Esophagus squamous epithelium (tissue), 5 donors: ENCODE results near the gene MSANTD7. TPM values are rescaled to one million over a fixed set of nuclear protein-coding genes. Genes with fewer than 3 reads are reported as not detected.

Experiments
- DNase-seq: peaks from one replicate; lab custom pipeline; 2025; lab: John Stamatoyannopoulos, UW
- H3K27ac ChIP-seq, 4 donors: fragments of 200-600 bp; sonication (generic); one replicate each; pipeline ENCODE4 v1.5.1; 2016 to 2019; ENCODE audit warnings: mild to moderate bottlenecking in 1 of 4
- H3K27me3 ChIP-seq, 4 donors: fragments of 200-600 bp; sonication (generic); 1 replicate in 3 of 4; 2 replicates in 1 of 4; pipeline versions ENCODE4 v1.5.1 to v1.6.0; 2017 to 2021; ENCODE audit warnings: antibody characterized with exemption in 1 of 4
- H3K36me3 ChIP-seq, 3 donors: fragments of 200-600 bp; sonication (generic); one replicate each; pipeline ENCODE4 v1.5.1; 2016 to 2019
- H3K4me1 ChIP-seq, 3 donors: fragments of 200-600 bp; sonication (generic); one replicate each; pipeline ENCODE4 v1.5.1; 2017 to 2019
- H3K4me3 ChIP-seq, 4 donors: fragments of 200-600 bp; sonication (generic); 1 replicate in 3 of 4; 2 replicates in 1 of 4; pipeline ENCODE4 v1.5.1; 2016 to 2019; ENCODE audit warnings: mild to moderate bottlenecking in 2 of 4, moderate library complexity in 1 of 4
- H3K9me3 ChIP-seq, 3 donors: fragments of 200-600 bp; sonication (generic); one replicate each; pipeline ENCODE4 v1.5.1; 2016 to 2019
- CTCF ChIP-seq, 6 experiments: fragments of 450-650 bp in 4 of 6; fragments of 200-600 bp in 2 of 6; sonication (generic) in 2 of 6; IDR thresholded peaks; one replicate each; pipeline ENCODE4 v1.5.1; 2016 to 2019; ENCODE audit warnings: antibody characterized with exemption in 6 of 6, mild to moderate bottlenecking in 4 of 6, moderate library complexity in 4 of 6
- POLR2A ChIP-seq, 4 donors: fragments of 450-650 bp; IDR thresholded peaks; one replicate each; pipeline ENCODE4 v1.6.1; 2017; ENCODE audit warnings: antibody characterized with exemption in 4 of 4, mild to moderate bottlenecking in 4 of 4, moderate library complexity in 3 of 4
- WGBS, 2 donors: methylation state at CpG; one replicate each; pipeline ENCODE4 v1.1.5; 2018; 5-methylcytosine and 5-hydroxymethylcytosine counted together
- intact Hi-C: fragments of 100-400 bp; cut with DNase I; formaldehyde crosslinking; loops from one replicate; pipeline ENCODE4 v1.15.0; 2022
- total RNA-seq, 4 donors: library from RNA; depleted of rRNA; stranded (reverse); fragments of >200 nt; gene quantifications; one replicate each; pipeline ENCODE4 v1.1.0, GENCODE V29; 2016
- donor health status: DM: yes; HTN: yes; CAD: no.

Gene MSANTD7
- total RNA-seq, result 1 to 10 TPM; 7.3 to 9.2 (median 8.2) TPM

DNA sequence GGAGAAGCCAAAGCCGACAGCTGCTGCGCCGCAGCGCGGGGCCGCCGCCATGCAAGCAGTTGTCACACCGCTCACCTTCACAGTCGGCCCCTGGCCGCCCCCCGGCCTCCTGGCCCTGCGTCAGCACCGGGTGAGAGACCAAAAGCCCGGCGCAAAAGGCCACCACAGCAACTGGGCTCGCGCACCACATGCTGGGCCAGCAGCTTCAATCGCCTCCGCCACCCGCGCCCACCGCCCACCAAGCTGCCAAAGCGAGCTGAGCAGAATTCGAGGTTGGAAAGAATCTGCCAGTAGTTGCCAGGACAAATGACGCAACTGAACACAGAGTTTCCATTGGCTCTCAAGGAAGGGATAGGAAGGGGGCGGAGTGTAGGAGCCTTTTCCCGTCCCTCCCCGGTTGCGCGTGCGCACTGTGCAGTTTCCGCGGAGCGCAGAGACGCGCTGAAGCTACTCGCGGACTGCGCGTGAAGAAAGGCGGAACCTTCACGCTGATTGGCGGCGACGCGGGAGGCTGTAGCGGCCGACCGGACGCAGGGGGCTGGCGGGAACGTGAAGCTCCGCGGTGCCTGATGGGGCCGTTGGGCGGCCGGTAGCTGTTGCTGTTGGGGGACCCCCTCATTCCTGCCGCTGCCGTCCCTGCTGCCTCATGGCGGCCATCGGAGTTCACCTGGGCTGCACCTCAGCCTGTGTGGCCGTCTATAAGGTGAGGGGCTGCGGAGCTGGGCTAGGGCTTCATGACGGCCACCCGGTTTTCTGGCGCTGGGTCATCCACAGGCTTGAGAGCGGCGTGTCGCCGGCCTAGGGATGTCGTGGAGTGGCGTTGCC, at the start of gene MSANTD7, which contains the start of the genes CDNF and HSPA14:
TSS of gene MSANTD7 (plus strand) at position 550 of the 825 bp plus-strand sequence. CDS start 3,979 bp downstream, outside the sequence.
TSS of gene CDNF (minus strand) at position 281 of the 825 bp plus-strand sequence. CDS start at position 190, 91 bp downstream.
TSS of gene HSPA14 (plus strand) at position 550 of the 825 bp plus-strand sequence. CDS start at position 647, 97 bp downstream.
- TF ChIP-seq POLR2A (IDR thresholded peaks at IDR 0.05) (peak in 3 of 4 donors; percentile 38 to 78 (median 54)), CTCF (IDR thresholded peaks at IDR 0.05) (peak in 3 of 6 experiments; percentile 14 to 30 (median 19))
- intact Hi-C loops, result no loop called here

DNA sequence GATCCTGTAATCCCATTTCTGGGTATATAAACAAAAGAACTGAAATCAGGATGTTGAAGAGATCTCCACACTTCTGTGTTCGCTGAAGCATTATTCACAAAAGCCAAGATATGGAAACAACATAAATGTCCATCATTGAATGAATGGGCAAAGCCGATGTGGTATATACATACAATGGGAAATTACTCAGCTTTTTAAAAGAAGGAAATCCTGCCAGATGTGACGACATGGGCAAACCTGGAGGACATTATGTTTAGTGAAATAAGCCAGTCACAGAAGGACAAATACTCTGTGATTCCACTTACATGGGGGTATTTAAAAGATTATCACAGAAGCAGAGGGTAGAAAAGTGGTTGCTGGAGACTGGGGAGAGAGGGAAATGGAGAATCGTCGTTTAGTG, 39.5 kb upstream of the MSANTD7 start:
- H3K9me3 ChIP-seq, result no peaks in the 10 kb centered on the region
- intact Hi-C loops, result no loop called here
- H3K4me3 ChIP-seq, result no peak overlapping the region
- 23 to 49% methylated on average over 5 of the region's 5 CpGs for WGBS, 2 donors
- H3K36me3 ChIP-seq, result no peaks in the 10 kb centered on the region
- no peak overlapping the region for H3K27ac ChIP-seq
- no peaks in the 10 kb centered on the region for H3K27me3 ChIP-seq
- TF ChIP-seq POLR2A (IDR thresholded peaks at IDR 0.05), result no peak
- no peak for DNase-seq
- H3K4me1 ChIP-seq, result no peaks in the 10 kb centered on the region

More for the DNA sequence above, at the start of gene MSANTD7, which contains the start of the genes CDNF and HSPA14:
- WGBS, 2 donors, result 0 to 2% methylated on average over 8 to 30 of the region's 72 CpGs
- Histone ChIP-seq H3K27me3 (no peaks in the 10 kb centered on the region), H3K9me3 (no peaks in the 10 kb centered on the region), H3K4me1 (peaks cover 10 to 26% (median 15%) of the 10 kb centered on the region in 3 donors), H3K4me3 (peak within 1 kb of the TSS; percentile 76 to 99 (median 86)), H3K27ac (peak within 1 kb of the TSS; percentile 95 to 96 (median 96)), H3K36me3 (peaks cover 5 to 38% (median 6%) of the 10 kb centered on the region in 3 donors)
- peak; percentile 86 for DNase-seq

DNA sequence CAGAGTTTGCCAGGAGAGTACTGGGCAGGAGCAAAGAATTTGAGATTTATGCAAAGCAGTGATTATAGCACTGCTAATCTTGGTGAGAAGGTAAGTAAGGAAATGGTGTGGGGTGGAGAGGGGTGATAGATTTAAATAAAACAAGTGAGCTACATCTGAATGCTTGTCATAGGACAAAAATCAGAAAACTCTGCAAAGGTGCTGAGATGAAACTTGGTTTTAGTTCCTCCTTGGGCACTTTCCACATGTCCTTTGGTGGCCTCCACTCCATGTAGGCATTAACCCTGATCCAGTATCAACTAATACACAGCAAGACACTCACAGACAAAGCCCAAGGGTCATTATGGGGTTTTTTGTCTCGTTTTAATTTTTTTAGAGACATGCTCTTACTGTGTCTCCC, 37.7 kb upstream of the MSANTD7 start:
- intact Hi-C loops, result no loop called here
- Histone ChIP-seq H3K4me3 (no peak overlapping the region), H3K27ac (no peak overlapping the region), H3K27me3 (no peaks in the 10 kb centered on the region), H3K36me3 (no peaks in the 10 kb centered on the region), H3K9me3 (no peaks in the 10 kb centered on the region), H3K4me1 (no peaks in the 10 kb centered on the region)
- DNase-seq, result no peak
- 30 to 54% methylated on average over 1 of the region's 1 CpG for WGBS, 2 donors
- TF ChIP-seq CTCF (IDR thresholded peaks at IDR 0.05) (no peak), POLR2A (IDR thresholded peaks at IDR 0.05) (no peak)

DNA sequence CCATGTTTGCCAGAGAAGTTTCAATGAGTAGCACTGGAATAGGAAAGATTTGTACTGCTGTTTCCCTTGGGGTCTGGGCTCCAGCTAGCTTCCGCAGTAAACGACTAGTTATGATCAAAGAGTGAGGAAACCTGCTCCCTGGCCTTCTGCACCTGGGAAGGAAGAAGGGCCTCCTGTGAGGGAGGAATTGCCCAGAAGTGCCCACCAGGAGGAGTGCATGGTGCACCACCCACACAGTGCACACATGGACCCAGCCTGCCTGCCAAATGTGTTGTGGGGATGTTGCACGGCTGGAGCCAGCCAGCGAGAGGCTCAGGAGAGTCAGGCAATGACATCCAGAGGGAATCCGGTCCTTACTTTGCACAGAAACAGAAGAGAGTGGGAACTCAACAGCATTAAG, 36.4 kb upstream of the MSANTD7 start:
- Histone ChIP-seq H3K27me3 (no peaks in the 10 kb centered on the region), H3K36me3 (no peaks in the 10 kb centered on the region), H3K9me3 (no peaks in the 10 kb centered on the region), H3K4me3 (no peak overlapping the region), H3K27ac (no peak overlapping the region), H3K4me1 (no peaks in the 10 kb centered on the region)
- WGBS, 2 donors, result 54 to 58% methylated on average over 3 to 5 of the region's 5 CpGs
- no peak for DNase-seq
- intact Hi-C loops, result no loop called here
- no peak for TF ChIP-seq CTCF (IDR thresholded peaks at IDR 0.05)
- no peak for TF ChIP-seq POLR2A (IDR thresholded peaks at IDR 0.05)

DNA sequence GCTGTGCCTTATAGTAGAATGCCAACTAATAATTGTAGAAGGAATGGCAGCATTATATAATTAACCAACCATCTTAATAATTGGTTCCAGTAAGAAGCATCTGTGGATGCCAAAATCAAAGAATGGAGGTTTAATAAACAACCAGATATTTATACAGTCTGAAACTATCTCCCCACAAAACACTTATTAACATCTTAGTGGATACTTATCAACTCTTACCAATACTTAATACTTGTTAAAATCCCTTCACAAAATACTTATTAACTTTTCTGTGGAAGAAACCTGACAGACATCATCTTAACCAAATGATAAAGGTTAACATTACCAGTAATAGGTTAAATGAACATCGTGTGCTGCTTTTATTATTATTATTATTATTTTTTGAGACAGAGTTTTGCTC, 34.3 kb upstream of the MSANTD7 start:
- WGBS, 2 donors, result 38 to 86% methylated on average over 1 of the region's 1 CpG

More for the DNA sequence above, 34.3 kb upstream of the MSANTD7 start:
- Histone ChIP-seq H3K27me3 (no peaks in the 10 kb centered on the region), H3K27ac (no peak overlapping the region), H3K4me1 (no peaks in the 10 kb centered on the region), H3K4me3 (no peak overlapping the region), H3K9me3 (no peaks in the 10 kb centered on the region), H3K36me3 (no peaks in the 10 kb centered on the region)
- intact Hi-C loops, result no loop called here
- no peak for TF ChIP-seq POLR2A (IDR thresholded peaks at IDR 0.05)
- TF ChIP-seq CTCF (IDR thresholded peaks at IDR 0.05), result no peak
- no peak for DNase-seq
